NCI-H446 (cell line): ENCODE data around the gene AURKB.
A peak's percentile ranks its signal among the peaks of the same experiment; 100 is the strongest.
"Not testable (repeated sequence)": the region's sequence is repeated elsewhere in the genome, so short reads cannot be mapped to it uniquely, and the experiment has no call there.

Source experiments
- DNase-seq, 2 experiments: peaks; one replicate each; lab custom pipeline; 2025; lab: John Stamatoyannopoulos, UW

The AURKB gene

DNA sequence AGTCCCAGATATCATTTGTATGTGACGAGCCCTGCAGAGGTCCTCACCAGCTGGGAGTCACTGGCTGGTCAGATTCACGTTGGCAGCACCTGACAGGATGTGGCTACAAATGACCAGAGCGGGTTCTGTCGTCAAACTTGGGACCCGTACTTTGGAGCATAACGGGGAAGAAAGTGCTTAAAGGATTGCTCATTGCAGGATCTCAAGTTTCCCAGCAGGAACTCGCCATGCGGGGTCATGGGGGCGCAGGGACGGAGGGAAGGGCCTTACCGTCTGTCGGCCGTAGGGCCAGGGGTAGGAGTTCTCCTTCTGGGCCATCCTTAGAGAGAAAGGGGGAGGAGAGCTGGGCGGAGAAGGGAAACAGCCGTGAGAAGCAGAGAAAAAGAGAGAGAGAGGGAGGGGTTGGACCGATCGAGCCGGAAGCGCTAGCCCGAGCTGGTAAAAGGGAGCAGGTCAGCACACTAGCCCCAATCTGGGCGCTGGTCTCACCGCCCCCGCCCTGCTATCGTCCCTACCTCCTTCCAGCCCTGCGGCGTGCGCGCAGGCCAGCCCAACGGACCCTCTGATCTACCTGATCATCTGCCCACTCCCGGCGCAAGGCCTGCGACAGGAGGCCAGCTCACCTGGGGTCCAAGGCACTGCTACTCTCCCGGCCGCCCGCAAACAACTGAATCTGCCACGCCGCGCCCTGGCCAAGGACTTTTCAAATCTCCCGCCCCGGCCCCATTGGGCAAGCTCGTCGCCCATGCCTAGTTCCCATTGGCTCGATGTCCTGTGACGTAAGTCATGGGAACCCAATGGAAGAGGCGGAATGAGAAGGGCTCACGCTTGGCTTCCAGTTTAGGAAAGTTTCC, at the start of gene AURKB:
AURKB (minus strand) TSS at position 669 of the 854 bp plus-strand sequence; CDS start at position 318, 351 bp downstream.
- peak; percentile 96 for DNase-seq

DNA sequence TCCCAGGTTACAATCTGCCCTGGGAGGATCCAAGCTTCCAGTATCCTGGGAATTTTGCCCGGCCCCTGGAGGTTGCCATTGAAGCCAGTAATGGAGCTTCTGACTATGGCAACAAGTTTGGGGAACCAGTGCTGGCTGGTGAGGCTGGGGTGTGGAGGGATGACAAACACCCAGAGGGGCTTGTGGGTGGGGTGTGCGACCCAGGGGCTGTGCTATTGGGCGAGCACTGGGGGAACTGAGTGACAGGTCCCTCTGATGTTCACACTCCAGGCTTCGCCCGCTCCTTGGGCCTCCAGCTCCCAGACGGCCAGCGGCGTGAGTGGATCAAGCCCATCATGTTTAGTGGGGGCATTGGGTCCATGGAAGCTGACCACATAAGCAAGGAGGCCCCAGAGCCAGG, 47.4 kb upstream of the AURKB start:
- no peak for DNase-seq

GRCh38 chr17:8256691-8257090, 46.3 kb upstream of the AURKB start:
- no peak for DNase-seq

- DNase-seq, result no peak
Observed at GRCh38 chr17:8256291-8256690, 45.9 kb upstream of the AURKB start.

DNA sequence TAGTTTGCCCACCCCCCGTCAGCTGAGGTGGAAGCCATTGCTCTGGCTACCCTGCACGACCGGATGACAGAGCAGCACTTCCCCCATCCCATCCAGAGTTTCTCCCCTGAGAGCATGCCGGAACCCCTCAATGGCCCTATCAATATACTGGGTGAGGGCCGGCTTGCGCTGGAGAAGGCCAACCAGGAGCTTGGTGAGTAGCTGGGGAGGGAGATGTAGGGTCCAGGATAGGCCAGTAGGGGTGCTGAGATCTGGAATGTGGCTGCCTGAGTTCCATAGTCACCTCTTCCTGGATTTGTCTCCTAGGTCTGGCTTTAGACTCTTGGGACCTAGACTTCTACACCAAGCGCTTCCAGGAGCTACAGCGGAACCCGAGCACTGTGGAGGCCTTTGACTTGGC, 45.1 kb upstream of the AURKB start:
- no peak for DNase-seq

DNA sequence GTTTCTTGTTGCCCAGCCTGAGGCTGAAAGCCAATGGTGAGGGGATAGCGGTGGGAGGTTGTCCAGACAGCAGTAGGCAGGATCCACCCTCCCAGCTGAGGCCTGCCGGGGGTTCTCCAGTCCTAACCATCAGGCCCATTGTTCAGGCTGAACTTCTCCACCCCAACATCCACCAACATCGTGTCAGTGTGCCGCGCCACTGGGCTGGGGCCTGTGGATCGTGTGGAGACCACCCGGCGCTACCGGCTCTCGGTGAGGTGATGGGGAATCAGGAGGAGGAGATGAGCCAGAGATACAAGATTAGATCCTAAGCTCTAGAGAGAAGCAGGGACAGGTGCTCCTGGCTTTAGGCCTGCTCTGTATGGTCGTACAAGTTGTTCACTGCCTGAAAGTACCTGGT, 44.5 kb upstream of the AURKB start:
- no peak for DNase-seq

DNA sequence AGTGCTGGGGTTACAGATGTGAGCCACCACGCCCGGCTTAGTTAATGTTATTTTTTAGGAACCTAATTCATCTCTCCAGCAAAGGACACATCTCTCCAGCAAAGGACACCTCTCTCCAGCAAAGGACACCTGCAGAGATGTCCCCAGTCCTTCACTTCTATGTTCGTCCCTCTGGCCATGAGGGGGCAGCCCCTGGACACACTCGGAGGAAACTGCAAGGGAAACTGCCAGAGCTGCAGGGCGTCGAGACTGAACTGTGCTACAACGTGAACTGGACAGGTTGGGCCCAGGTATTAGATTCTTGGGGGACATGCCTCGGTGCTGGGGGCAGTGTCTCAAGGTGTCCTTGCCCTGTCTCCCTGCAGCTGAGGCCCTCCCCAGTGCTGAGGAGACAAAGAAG, 43.4 kb upstream of the AURKB start:
- no peak for DNase-seq

DNA sequence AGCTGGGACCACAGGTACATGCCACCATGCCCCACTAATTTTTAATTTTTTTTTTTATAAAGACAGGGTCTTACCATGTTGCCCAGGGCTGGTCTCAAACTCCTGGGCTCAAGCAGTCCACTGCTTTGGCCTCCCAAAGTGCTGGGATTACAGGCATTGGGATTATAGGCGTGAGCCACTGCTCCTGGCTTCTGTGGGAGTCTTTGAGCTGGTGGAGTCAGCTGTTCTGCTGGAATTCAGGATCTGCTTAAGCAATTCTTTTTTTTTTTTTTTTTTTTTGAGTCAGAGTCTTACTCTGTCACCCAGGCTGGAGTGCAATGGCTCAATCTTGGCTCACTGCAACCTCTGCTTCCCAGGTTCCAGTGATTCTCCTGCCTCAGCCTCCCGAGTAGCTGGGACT, 41.0 kb upstream of the AURKB start:
- not testable (repeated sequence) for DNase-seq

DNA sequence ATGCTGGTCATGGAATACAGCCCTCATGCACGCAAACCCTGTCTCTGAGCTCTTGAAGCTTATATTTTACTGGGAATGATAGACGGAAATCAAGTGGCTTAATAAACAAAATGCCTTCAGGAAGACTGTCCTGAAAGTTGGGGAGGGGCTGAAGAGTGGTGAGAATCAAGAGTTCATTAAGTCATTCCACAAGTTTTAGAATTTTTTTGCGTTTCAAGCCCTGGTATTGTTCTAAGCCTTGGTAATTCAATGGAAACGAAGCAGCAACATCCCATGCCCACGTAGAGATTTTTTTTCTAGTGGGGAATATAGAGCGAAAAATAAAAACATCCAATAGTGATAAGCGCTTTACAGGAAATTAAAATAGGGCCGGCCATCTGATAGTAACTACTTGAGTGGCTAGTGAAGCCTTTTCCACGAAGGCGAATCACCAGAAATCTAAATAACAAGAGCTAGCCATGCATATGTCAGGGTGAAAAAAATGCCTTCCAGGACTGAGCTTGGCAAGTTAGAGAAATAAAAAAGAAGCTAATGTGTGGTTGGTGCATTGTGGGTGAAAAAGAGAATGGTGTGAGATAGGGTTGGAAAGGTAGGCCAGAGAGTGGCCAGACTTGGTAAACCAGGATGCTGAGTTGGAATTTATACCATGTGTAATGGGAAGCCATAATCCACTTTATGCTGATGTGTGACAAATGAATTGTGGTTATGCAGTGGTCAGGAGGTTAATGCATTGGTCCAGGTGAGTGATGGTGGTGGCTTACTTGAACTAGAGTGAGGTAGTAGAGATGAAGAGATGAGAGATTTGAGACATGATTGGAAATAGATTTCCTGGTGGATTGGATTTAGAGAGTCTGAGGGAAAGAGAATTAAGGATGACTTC, 39.5 kb upstream of the AURKB start:
- no peak for DNase-seq

GRCh38 chr17:8248751-8249607, 38.6 kb upstream of the AURKB start, which contains the start of gene PFAS:
PFAS (plus strand) TSS chr17:8249289; CDS start chr17:8253938, 4,649 bp downstream.
- peak; percentile 87 to 94 for DNase-seq

DNA sequence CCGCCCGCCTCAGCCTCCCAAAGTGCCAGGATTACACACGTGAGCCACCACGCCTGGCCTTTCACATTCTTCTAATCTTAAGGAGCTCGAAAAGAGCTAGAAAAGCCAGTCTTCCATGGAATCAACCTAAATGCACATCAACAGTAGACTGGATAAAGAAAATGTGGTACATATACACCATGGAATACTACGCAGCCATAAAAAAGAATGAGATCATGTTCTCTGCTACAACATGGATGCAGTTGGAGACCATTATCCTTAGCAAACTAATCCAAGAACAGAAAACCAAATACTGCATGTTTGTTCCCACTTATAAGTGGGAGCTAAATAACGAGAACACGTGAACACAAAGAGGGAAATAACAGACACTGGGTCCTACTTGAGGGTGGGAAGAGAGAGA, 34.4 kb upstream of the AURKB start:
- no peak for DNase-seq

GRCh38 chr17:8243827-8244226, 33.5 kb upstream of the AURKB start:
- DNase-seq, result no peak

DNA sequence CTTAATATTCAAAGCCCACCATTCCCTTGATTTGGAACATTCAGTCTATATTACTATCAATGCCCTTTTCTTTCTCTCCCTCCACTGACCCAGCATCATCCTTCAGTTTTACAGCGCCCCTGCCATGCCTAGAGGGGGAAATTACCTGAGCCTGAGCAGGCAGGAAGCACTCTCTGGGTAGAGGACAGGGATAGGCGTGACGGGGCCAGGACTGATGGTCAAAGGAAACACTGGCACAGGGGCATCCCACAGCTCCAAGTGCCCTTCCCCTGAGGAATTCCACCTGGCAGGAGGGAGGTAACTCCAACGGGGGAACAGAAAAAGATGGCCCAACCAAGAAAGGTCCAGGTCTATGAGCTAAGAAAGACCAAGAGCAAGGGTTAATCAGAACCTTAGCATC, 27.5 kb upstream of the AURKB start:
- no peak for DNase-seq

DNA sequence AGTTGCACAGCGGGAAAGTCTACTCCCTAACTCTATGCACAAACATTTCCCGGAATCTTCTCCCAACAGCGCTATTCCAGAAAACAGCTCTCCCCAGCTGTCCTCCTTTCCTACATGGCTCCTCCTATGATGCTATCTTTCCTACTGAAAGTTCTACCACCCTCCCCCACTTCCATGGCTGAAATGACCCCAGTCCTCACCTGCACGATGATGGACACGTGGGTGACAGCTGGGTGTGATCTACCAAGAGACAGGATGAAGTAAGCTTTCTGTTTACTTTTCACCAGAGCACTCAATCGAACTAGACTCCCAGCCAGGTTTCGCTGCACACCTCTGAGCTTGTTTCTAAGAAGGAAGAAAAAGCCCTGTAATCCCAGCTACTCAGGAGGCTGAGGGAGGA, 26.8 kb upstream of the AURKB start:
- no peak for DNase-seq

DNA sequence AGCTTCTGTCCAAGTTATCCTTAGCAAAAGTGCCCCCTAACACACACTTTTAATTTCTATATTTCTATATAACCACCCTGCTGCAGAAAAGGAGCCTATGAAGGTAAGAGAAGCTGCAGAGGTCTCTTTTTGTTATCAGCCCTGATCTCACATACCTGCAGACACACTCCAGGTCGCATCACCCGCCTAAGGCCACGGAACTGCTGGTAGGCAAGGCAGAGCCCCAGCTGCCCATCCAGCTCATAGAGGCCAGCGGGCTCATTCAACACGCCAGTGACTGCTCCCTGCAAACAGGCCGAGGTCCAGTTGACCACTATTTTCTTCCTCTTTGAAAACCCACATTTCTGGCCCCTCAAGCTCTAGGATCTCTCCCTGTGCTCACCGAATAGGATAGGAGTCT, 25.3 kb upstream of the AURKB start:
- no peak for DNase-seq

- DNase-seq, result no peak
Observed at GRCh38 chr17:8234361-8235270, 24.2 kb upstream of the AURKB start.

DNA sequence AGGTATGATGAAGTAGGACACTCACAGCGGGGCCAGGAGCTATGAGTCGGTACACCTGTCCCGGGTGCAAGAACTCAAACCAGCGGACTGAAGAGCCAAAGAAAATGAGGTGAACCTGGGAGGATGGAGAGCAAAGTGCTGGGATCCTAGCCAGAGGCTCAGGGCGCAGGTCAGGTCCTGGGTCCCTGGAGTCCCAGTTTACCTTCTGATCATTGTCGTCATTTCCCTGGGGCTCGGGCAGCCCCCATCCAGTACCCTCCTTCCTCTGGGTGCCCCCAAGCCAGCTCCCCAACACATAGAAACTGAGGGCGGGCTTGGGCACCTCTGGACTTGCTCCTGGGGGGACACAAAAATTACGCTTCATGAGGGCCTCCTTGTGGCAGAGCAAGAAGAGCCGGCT, 21.3 kb upstream of the AURKB start:
- no peak for DNase-seq

DNA sequence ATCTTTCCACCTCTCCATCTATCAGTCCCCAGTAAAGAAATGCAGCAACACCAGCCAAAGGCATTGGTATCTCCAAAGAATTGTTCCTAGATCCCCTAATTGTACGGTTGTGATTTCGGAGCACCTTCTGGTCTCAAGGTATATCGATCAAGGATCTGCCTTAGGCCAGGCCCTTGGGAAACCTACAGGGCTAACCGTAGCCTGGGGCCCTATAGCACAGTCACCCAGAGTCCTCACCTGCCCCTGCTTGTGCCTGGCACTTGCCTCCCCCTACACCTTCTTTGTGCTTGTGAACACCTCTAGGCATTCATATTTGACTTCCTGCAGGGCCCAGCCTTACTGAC, 16.8 kb upstream of the AURKB start:
- no peak for DNase-seq

- DNase-seq, result no peak
Observed at GRCh38 chr17:8226536-8227237, 16.3 kb upstream of the AURKB start.

DNA sequence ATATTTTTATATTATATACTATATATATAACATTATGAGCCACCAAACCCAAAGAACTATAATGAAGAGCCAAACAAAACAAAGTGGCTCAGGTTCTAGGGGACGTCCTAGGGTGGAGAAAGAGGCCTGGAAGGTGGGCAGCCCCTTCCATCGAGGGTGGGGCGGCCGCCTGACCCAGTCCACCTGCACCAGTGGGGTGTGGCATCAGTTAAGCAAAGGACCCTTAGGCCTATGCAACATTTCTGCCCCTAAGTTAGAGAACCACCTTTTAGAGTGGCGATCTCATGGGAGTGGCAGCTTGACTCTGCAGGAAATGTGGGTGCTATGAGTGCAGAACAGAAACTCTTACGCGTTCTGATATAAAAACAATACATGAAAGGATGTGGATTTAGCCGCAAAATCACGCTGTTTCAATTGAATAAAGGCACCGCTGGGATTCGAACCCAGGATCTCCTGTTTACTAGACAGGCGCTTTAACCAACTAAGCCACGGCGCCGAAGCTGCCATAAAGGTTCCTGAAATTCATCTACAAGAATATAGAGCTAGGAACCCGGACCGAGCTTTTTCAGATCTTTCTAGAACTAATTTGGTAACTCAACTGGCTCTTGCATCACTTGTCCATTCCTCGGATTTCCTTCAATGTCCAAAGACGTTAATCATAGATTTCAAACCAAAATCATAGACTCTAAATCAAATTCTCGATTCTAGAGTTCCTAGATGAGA, 15.6 kb upstream of the AURKB start:
- peak in 1 of 2 experiments; percentile 24 for DNase-seq
